HCT116 (cell line): ENCODE results near the gene SPIB. TPM values are rescaled to one million over a fixed set of nuclear protein-coding genes. Genes with fewer than 3 reads are reported as not detected.

Experiments used
- ATAC-seq: fragments of 200-7000 bp; cut with Tn5 transposase; 2 replicates; pipeline ENCODE4 v1.9.1; 2020; ENCODE audit warnings: mild to moderate bottlenecking, moderate library complexity
- BruUV-seq: library from RNA; stranded (reverse); fragments of 400-500 nt; replicated peaks from 2 replicates; lab custom pipeline; 2021; lab: Mats Ljungman, UMichigan
- CTCF ChIA-PET: fragments of 300-600 bp; sonication (Branson Sonifier 250); formaldehyde crosslinking; loops from one replicate; lab custom pipeline; 2021; ENCODE audit warnings: antibody characterized with exemption; lab: Charles Lee
- POLR2A ChIA-PET: fragments of 300-600, 350-600 bp; sonication (Branson Sonifier 250); formaldehyde crosslinking; loops from one replicate; lab custom pipeline; 2021; ENCODE audit warnings: antibody characterized with exemption; lab: Charles Lee
- RAD21 ChIA-PET, 2 experiments: fragments of 300-600 bp; sonication (Branson Sonifier 250); formaldehyde crosslinking; loops; one replicate each; lab custom pipeline; 2023; ENCODE audit warnings: low total read pairs in 2 of 2; ENCODE audit not compliant: uncharacterized antibody in 2 of 2, unreplicated experiment in 2 of 2, low non-redundant PET in 1 of 2; lab: Charles Lee
- DNase-seq: peaks from one replicate; pipeline ENCODE4 v3.0.0-alpha.2; 2010; ENCODE audit warnings: low read depth, low spot score
- H2AFZ ChIP-seq: fragments of 200-600 bp; shearing (Covaris generic), sonication (generic); 2 replicates; pipeline ENCODE4 v1.6.1; 2017; ENCODE audit warnings: low read depth, mixed run types, mixed read lengths, antibody characterized with exemption, low read length; ENCODE audit not compliant: poor library complexity, severe bottlenecking
- H3K27ac ChIP-seq: 2 replicates; pipeline ENCODE4 v1.5.1; 2012; ENCODE audit warnings: low read depth, low read length
- H3K27me3 ChIP-seq: fragments of 200-600 bp; sonication (generic); 2 replicates; pipeline ENCODE4 v1.6.1; 2016; ENCODE audit warnings: mixed run types, low read length, mixed read lengths; ENCODE audit not compliant: insufficient read depth
- H3K36me3 ChIP-seq, 2 experiments: fragments of 200-500 bp in 1 of 2; fragments of 200-600 bp in 1 of 2; sonication (Bioruptor generic) in 1 of 2; sonication (generic) in 1 of 2; 2 replicates each; pipeline versions ENCODE4 v1.5.1 to v1.6.1; 2014 to 2016; ENCODE audit warnings: low read length in 2 of 2, inconsistent platforms in 1 of 2, mixed read lengths in 1 of 2, mixed run types in 1 of 2; ENCODE audit not compliant: insufficient read depth in 2 of 2, control insufficient read depth in 1 of 2
- H3K4me1 ChIP-seq, 2 experiments: fragments of 200-600 bp in 1 of 2; sonication (generic) in 1 of 2; 2 replicates each; pipeline versions ENCODE4 v1.5.1 to v1.6.1; 2012 to 2017; ENCODE audit warnings: low read length in 2 of 2, inconsistent platforms in 1 of 2, mild to moderate bottlenecking in 1 of 2, mixed read lengths in 1 of 2, mixed run types in 1 of 2, moderate library complexity in 1 of 2; ENCODE audit not compliant: insufficient read depth in 2 of 2, control insufficient read depth in 1 of 2
- H3K4me2 ChIP-seq: fragments of 200-600 bp; sonication (generic); 2 replicates; pipeline ENCODE4 v1.6.1; 2017; ENCODE audit warnings: mixed run types, low read length, mixed read lengths
- H3K4me3 ChIP-seq, 2 experiments: fragments of 200-600 bp in 1 of 2; sonication (generic) in 1 of 2; replicated peaks in 1 of 2; 2 replicates each; pipeline ENCODE4 v1.5.1; 2011 to 2016; ENCODE audit warnings: low read length in 2 of 2, control low read depth in 1 of 2, low read depth in 1 of 2, mild to moderate bottlenecking in 1 of 2, mixed read lengths in 1 of 2, mixed run types in 1 of 2
- H3K79me2 ChIP-seq: fragments of 200-600 bp; sonication (generic); 2 replicates; pipeline ENCODE4 v1.6.1; 2017; ENCODE audit warnings: mild to moderate bottlenecking, mixed run types, low read length, moderate library complexity, mixed read lengths; ENCODE audit not compliant: insufficient read depth
- H3K9ac ChIP-seq: fragments of 200-600 bp; sonication (generic); 2 replicates; pipeline ENCODE4 v1.6.1; 2016; ENCODE audit warnings: low read length, mixed read lengths
- H3K9me2 ChIP-seq: fragments of 200-600 bp; sonication (generic), shearing (Covaris generic); 2 replicates; pipeline ENCODE4 v1.6.1; 2017; ENCODE audit warnings: mixed run types, mild to moderate bottlenecking, moderate library complexity; ENCODE audit not compliant: insufficient read depth
- H3K9me3 ChIP-seq, 2 experiments: fragments of 200-500 bp in 1 of 2; fragments of 200-600 bp in 1 of 2; sonication (Bioruptor generic) in 1 of 2; sonication (generic) in 1 of 2; 2 replicates each; pipeline ENCODE4 v1.6.1; 2014 to 2017; ENCODE audit warnings: low read length in 2 of 2, mixed read lengths in 2 of 2, inconsistent platforms in 1 of 2, low read depth in 1 of 2, mild to moderate bottlenecking in 1 of 2, mixed run types in 1 of 2, moderate library complexity in 1 of 2; ENCODE audit not compliant: control insufficient read depth in 1 of 2, insufficient read depth in 1 of 2
- H4K20me1 ChIP-seq: fragments of 200-600 bp; sonication (generic), shearing (Covaris generic); 2 replicates; pipeline ENCODE4 v1.6.1; 2017; ENCODE audit warnings: mixed run types, mild to moderate bottlenecking, moderate library complexity; ENCODE audit not compliant: insufficient read depth
- CEBPB ChIP-seq: IDR thresholded peaks from 2 replicates; pipeline ENCODE4 v1.6.1; 2012; ENCODE audit warnings: low read depth
- EGR1 ChIP-seq: IDR thresholded peaks from 2 replicates; pipeline ENCODE4 v1.6.1; 2012; ENCODE audit warnings: low read depth
- ELF1 ChIP-seq: IDR thresholded peaks from 2 replicates; pipeline ENCODE4 v1.6.1; 2012; ENCODE audit warnings: low read depth, borderline replicate concordance
- EZH2phosphoT487 ChIP-seq: fragments of 200-600 bp; IDR thresholded peaks from 2 replicates; pipeline ENCODE4 v1.6.1; 2018; ENCODE audit warnings: antibody characterized with exemption, borderline replicate concordance
- JUND ChIP-seq: IDR thresholded peaks from 2 replicates; pipeline ENCODE4 v1.6.1; 2012
- POLR2A ChIP-seq: IDR thresholded peaks from 2 replicates; pipeline ENCODE4 v1.7.0; 2011; ENCODE audit warnings: borderline replicate concordance; ENCODE audit not compliant: insufficient read depth, insufficient read length; ENCODE audit errors: extremely low read depth
- POLR2AphosphoS5 ChIP-seq: IDR thresholded peaks from 2 replicates; pipeline ENCODE4 v1.6.1; 2011; ENCODE audit warnings: mild to moderate bottlenecking, low read depth, low read length, moderate library complexity
- SIN3A ChIP-seq: IDR thresholded peaks from 2 replicates; pipeline ENCODE4 v1.6.1; 2012; ENCODE audit warnings: low read depth
- SRF ChIP-seq: IDR thresholded peaks from 2 replicates; pipeline ENCODE4 v1.6.1; 2012; ENCODE audit warnings: low read depth
- TCF7L2 ChIP-seq: IDR thresholded peaks from 2 replicates; pipeline ENCODE4 v1.7.0; 2011; ENCODE audit warnings: borderline replicate concordance, inconsistent platforms; ENCODE audit not compliant: insufficient read depth, insufficient read length; ENCODE audit errors: extremely low read depth
- ZFX ChIP-seq: fragments of 450-650 bp; IDR thresholded peaks from 2 replicates; pipeline ENCODE4 v1.6.1; 2017
- ZNF274 ChIP-seq: fragments of 200-500 bp; sonication (Bioruptor generic); IDR thresholded peaks from 2 replicates; pipeline ENCODE4 v1.6.1; 2014; ENCODE audit warnings: mild to moderate bottlenecking, low read depth, low read length, inconsistent platforms
- intact Hi-C: fragments of 100-400 bp; cut with micrococcal nuclease; formaldehyde crosslinking; loops from 2 replicates; pipeline ENCODE4 v1.10.0; 2022
- total RNA-seq: library from RNA; stranded (reverse); gene quantifications from one replicate; pipeline ENCODE4 v1.2.1, GENCODE V29; 2021; ENCODE audit not compliant: unreplicated experiment
- TF ChIP-seq, protein P1 (sequence below), 3 experiments: fragments of 200-600 bp in 1 of 3; sonication (generic) in 1 of 3; IDR thresholded peaks in 2 of 3; conservative IDR thresholded peaks in 1 of 3; 2 replicates each; pipeline ENCODE4 v1.5.1; 2012 to 2017; ENCODE audit warnings: low read depth in 2 of 3, low read length in 2 of 3, antibody characterized with exemption in 1 of 3, borderline replicate concordance in 1 of 3, control low read depth in 1 of 3, mild to moderate bottlenecking in 1 of 3, mixed read lengths in 1 of 3, mixed run types in 1 of 3, moderate library complexity in 1 of 3; ENCODE audit not compliant: insufficient read depth in 1 of 3

SPIB gene
- total RNA-seq, 1 experiment from 2014 or later, result 0.96 TPM

DNA sequence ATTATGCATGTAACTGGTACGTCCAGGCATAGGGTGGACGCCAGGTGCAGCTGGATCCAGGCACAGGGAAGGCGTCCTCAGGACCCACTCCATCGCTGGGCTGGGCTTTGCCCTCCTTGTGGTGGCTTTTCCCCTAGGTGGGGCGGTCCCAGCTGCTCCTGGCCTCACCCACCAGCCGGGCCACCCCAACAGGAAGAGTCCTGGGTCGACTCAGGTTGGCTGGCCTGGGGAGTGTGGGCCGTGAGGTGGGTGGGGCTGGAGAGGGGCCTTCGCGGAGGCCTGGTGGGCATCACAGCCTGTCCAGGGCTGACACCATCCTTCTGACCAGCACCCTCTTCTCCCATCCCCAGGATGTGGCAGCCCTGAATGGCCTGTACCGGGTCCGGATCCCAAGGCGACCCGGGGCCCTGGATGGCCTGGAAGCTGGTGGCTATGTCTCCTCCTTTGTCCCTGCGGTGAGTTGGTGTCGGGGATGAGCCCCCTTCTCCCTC lies 61.1 kb downstream of the SPIB start:
- ChIA-PET POLR2A (no interaction called here), CTCF (interaction anchor here (1.8 to 2.3 kb wide), 3 partner anchors 14 to 122 kb away, joined by 6 to 13 read pairs (median 10); no protein-coding TSS in a partner anchor), RAD21 (no interaction called here)
- H2AFZ ChIP-seq, result no peak overlapping the region
- no peaks in the 10 kb centered on the region for H4K20me1 ChIP-seq
- no peaks in the 10 kb centered on the region for H3K27me3 ChIP-seq
- H3K9ac ChIP-seq, result no peak overlapping the region
- no peaks in the 10 kb centered on the region for H3K9me2 ChIP-seq
- no peak overlapping the region for H3K4me2 ChIP-seq
- TF ChIP-seq TCF7L2, result no peak
- TF ChIP-seq ZFX, result no peak
- TF ChIP-seq JUND, result no peak
- no peak for TF ChIP-seq ZNF274
- no peak for TF ChIP-seq SRF
- TF ChIP-seq ELF1, result no peak
- no peak for TF ChIP-seq POLR2A
- TF ChIP-seq EGR1, result no peak
- TF ChIP-seq, protein P1, sequence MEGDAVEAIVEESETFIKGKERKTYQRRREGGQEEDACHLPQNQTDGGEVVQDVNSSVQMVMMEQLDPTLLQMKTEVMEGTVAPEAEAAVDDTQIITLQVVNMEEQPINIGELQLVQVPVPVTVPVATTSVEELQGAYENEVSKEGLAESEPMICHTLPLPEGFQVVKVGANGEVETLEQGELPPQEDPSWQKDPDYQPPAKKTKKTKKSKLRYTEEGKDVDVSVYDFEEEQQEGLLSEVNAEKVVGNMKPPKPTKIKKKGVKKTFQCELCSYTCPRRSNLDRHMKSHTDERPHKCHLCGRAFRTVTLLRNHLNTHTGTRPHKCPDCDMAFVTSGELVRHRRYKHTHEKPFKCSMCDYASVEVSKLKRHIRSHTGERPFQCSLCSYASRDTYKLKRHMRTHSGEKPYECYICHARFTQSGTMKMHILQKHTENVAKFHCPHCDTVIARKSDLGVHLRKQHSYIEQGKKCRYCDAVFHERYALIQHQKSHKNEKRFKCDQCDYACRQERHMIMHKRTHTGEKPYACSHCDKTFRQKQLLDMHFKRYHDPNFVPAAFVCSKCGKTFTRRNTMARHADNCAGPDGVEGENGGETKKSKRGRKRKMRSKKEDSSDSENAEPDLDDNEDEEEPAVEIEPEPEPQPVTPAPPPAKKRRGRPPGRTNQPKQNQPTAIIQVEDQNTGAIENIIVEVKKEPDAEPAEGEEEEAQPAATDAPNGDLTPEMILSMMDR (IDR thresholded peaks at IDR 0.05 in 2 of 3, conservative IDR thresholded peaks at IDR 0.05 in 1 of 3; ENCODE audit: borderline replicate concordance in 1 of 3, insufficient read depth in 1 of 3, low read depth in 2 of 3, low read length in 2 of 3), result no peak
- TF ChIP-seq POLR2AphosphoS5, result no peak
- TF ChIP-seq SIN3A, result no peak
- no peak for TF ChIP-seq EZH2phosphoT487
- TF ChIP-seq CEBPB, result no peak
- ATAC-seq, result no peak
- H3K4me3 ChIP-seq, result no peak overlapping the region
- intact Hi-C loops, result loop anchor here (1.0 kb wide), 1 partner anchor 112 kb away; no protein-coding TSS in a partner anchor
- peaks cover 38% of the 10 kb centered on the region for H3K79me2 ChIP-seq
- no peaks in the 10 kb centered on the region for H3K9me3 ChIP-seq
- DNase-seq, result no peak
- H3K36me3 ChIP-seq, result peaks cover 18 to 36% of the 10 kb centered on the region in 2 experiments; a peak in 3 of 4 replicates
- peaks cover 9 to 21% of the 10 kb centered on the region in 2 experiments; a peak in 3 of 4 replicates for H3K4me1 ChIP-seq
- H3K27ac ChIP-seq, result no peak overlapping the region; the same call in 1 of the 2 replicates
- no TSS peak for BruUV-seq
